Measurements from ENCODE around the gene FCRLA. TPM values are rescaled to one million over a fixed set of nuclear protein-coding genes. Genes with fewer than 3 reads are reported as not detected.
"Not testable (repeated sequence)": the region's sequence is repeated elsewhere in the genome, so short reads cannot be mapped to it uniquely, and the experiment has no call there.

FCRLA gene
- total RNA-seq, 1 experiment from 2014 or later: 0.30 TPM

- H3K27ac Mint-ChIP-seq (ENCODE audit: low read depth, unreplicated experiment); H3K4me3 Mint-ChIP-seq (ENCODE audit: unreplicated experiment); H3K9me3 Mint-ChIP-seq (ENCODE audit: unreplicated experiment); H3K4me1 Mint-ChIP-seq (ENCODE audit: insufficient read depth, unreplicated experiment); H3K36me3 Mint-ChIP-seq (ENCODE audit: insufficient read depth, unreplicated experiment); POLR2A ChIA-PET; H3K27me3 Mint-ChIP-seq (ENCODE audit: insufficient read depth, unreplicated experiment); CTCF ChIA-PET; DNase-seq (ENCODE audit: unreplicated experiment); intact Hi-C loops (cut with micrococcal nuclease); BruUV-seq (replicated peaks): not testable (repeated sequence)
These were observed 33.6 kb upstream of the FCRLA start for GRCh38 chr1:161673437-161673836.

- H3K4me3 Mint-ChIP-seq (ENCODE audit: unreplicated experiment); H3K4me1 Mint-ChIP-seq (ENCODE audit: insufficient read depth, unreplicated experiment); DNase-seq (ENCODE audit: unreplicated experiment); H3K27me3 Mint-ChIP-seq (ENCODE audit: insufficient read depth, unreplicated experiment); H3K9me3 Mint-ChIP-seq (ENCODE audit: unreplicated experiment); POLR2A ChIA-PET; CTCF ChIA-PET; BruUV-seq (replicated peaks); H3K27ac Mint-ChIP-seq (ENCODE audit: low read depth, unreplicated experiment); H3K36me3 Mint-ChIP-seq (ENCODE audit: insufficient read depth, unreplicated experiment); intact Hi-C loops (cut with micrococcal nuclease): not testable (repeated sequence)
These were observed 32.6 kb upstream of the FCRLA start for GRCh38 chr1:161674447-161674846.

- H3K36me3 Mint-ChIP-seq (ENCODE audit: insufficient read depth, unreplicated experiment); H3K27me3 Mint-ChIP-seq (ENCODE audit: insufficient read depth, unreplicated experiment); CTCF ChIA-PET; H3K4me1 Mint-ChIP-seq (ENCODE audit: insufficient read depth, unreplicated experiment); BruUV-seq (replicated peaks); POLR2A ChIA-PET; H3K4me3 Mint-ChIP-seq (ENCODE audit: unreplicated experiment); H3K9me3 Mint-ChIP-seq (ENCODE audit: unreplicated experiment); DNase-seq (ENCODE audit: unreplicated experiment); intact Hi-C loops (cut with micrococcal nuclease); H3K27ac Mint-ChIP-seq (ENCODE audit: low read depth, unreplicated experiment): not testable (repeated sequence)
These were observed 32.1 kb upstream of the FCRLA start for GRCh38 chr1:161674908-161675307.

GRCh38 chr1:161676441-161676840 lies 30.6 kb upstream of the FCRLA start:
- no TSS peak for BruUV-seq (replicated peaks)
- no peak overlapping the region for H3K4me3 Mint-ChIP-seq (ENCODE audit: unreplicated experiment)
- CTCF ChIA-PET: no interaction called here
- H3K27me3 Mint-ChIP-seq (ENCODE audit: insufficient read depth, unreplicated experiment): peaks cover 7% of the 10 kb centered on the region
- no peak overlapping the region for H3K27ac Mint-ChIP-seq (ENCODE audit: low read depth, unreplicated experiment)
- no peaks in the 10 kb centered on the region for H3K9me3 Mint-ChIP-seq (ENCODE audit: unreplicated experiment)
- DNase-seq (ENCODE audit: unreplicated experiment): no peak
- H3K36me3 Mint-ChIP-seq (ENCODE audit: insufficient read depth, unreplicated experiment): no peaks in the 10 kb centered on the region
- H3K4me1 Mint-ChIP-seq (ENCODE audit: insufficient read depth, unreplicated experiment): no peaks in the 10 kb centered on the region
- POLR2A ChIA-PET: no interaction called here
- TF ChIP-seq CTCF (IDR thresholded peaks at IDR 0.05; ENCODE audit: unreplicated experiment): no peak
- intact Hi-C loops (cut with micrococcal nuclease): no loop called here

- H3K27ac Mint-ChIP-seq (ENCODE audit: low read depth, unreplicated experiment): peak overlapping the region; percentile 36
- no peak for TF ChIP-seq CTCF (IDR thresholded peaks at IDR 0.05; ENCODE audit: unreplicated experiment)
These were observed 29.9 kb upstream of the FCRLA start for GRCh38 chr1:161676958-161677689.

More at GRCh38 chr1:161676958-161677689, 29.9 kb upstream of the FCRLA start:
- H3K27me3 Mint-ChIP-seq (ENCODE audit: insufficient read depth, unreplicated experiment): peaks cover 14% of the 10 kb centered on the region
- ChIA-PET CTCF (interaction anchor here (0.7 kb wide), 1 partner anchor 108 kb away, joined by 3 read pairs; no protein-coding TSS in a partner anchor), POLR2A (no interaction called here)
- DNase-seq (ENCODE audit: unreplicated experiment): no peak
- no TSS peak for BruUV-seq (replicated peaks)
- intact Hi-C loops (cut with micrococcal nuclease): no loop called here
- H3K4me3 Mint-ChIP-seq (ENCODE audit: unreplicated experiment): no peak overlapping the region
- no peaks in the 10 kb centered on the region for H3K36me3 Mint-ChIP-seq (ENCODE audit: insufficient read depth, unreplicated experiment)
- H3K9me3 Mint-ChIP-seq (ENCODE audit: unreplicated experiment): no peaks in the 10 kb centered on the region
- no peaks in the 10 kb centered on the region for H3K4me1 Mint-ChIP-seq (ENCODE audit: insufficient read depth, unreplicated experiment)

All from MCF 10A (cell line).